ENCODE data around the gene VMP1. TPM values are rescaled to one million over a fixed set of nuclear protein-coding genes. Genes with fewer than 3 reads are reported as not detected.

Gene VMP1
- total RNA-seq, 1 experiment from 2014 or later: 83.1 TPM

- Histone ChIP-seq H2BK12ac (ENCODE audit: insufficient read length, low read depth, low read length) (no peak overlapping the region), H3K18ac (ENCODE audit: insufficient read length, low read depth, low read length) (no peak overlapping the region), H2BK15ac (ENCODE audit: low read depth, low read length) (no peak overlapping the region), H3K79me1 (ENCODE audit: insufficient read depth, low read depth, low read length, poor library complexity, severe bottlenecking) (no peaks in the 10 kb centered on the region), H3K4ac (ENCODE audit: low read depth, low read length) (no peak overlapping the region), H3K4me1 (ENCODE audit: insufficient read depth, low read length) (no peaks in the 10 kb centered on the region), H2AFZ (ENCODE audit: low read length) (no peak overlapping the region), H3K14ac (ENCODE audit: insufficient read depth, low read length) (no peak overlapping the region), H4K8ac (replicated peaks; ENCODE audit: insufficient read length, low read depth, low read length) (no peak overlapping the region), H2BK20ac (ENCODE audit: low read depth, low read length, poor library complexity, severe bottlenecking) (no peak overlapping the region), H3K23me2 (ENCODE audit: insufficient read length, low read depth, low read length, poor library complexity, severe bottlenecking) (no peaks in the 10 kb centered on the region), H2BK120ac (ENCODE audit: low read depth, low read length, poor library complexity, severe bottlenecking) (no peak overlapping the region), H4K20me1 (ENCODE audit: control insufficient read depth, insufficient read depth, insufficient read length) (no peaks in the 10 kb centered on the region), H3K4me2 (ENCODE audit: insufficient read depth, insufficient read length, low read length) (no peak overlapping the region), H3K27ac (ENCODE audit: insufficient read length, low read depth, low read length) (no peak overlapping the region), H3K79me2 (ENCODE audit: insufficient read depth, low read length) (no peaks in the 10 kb centered on the region), H3K27me3 (ENCODE audit: insufficient read depth, low read length) (no peaks in the 10 kb centered on the region), H3K23ac (ENCODE audit: insufficient read length, low read depth, low read length) (no peak overlapping the region), H2BK5ac (ENCODE audit: insufficient read length, low read length) (no peak overlapping the region), H3K56ac (ENCODE audit: insufficient read length, low read depth, low read length) (no peak overlapping the region), H3T11ph (ENCODE audit: low read length) (no peak overlapping the region), H4K5ac (ENCODE audit: insufficient read length, low read depth, low read length) (no peak overlapping the region), H2AK5ac (ENCODE audit: insufficient read length, low read length) (no peak overlapping the region), H4K91ac (ENCODE audit: insufficient read length, low read depth, low read length) (no peak overlapping the region), H3K9me3 (ENCODE audit: control insufficient read depth, low read depth, low read length) (no peaks in the 10 kb centered on the region), H3K9ac (ENCODE audit: extremely low read depth, insufficient read length, low read length) (no peak overlapping the region)
- no peak for DNase-seq
- H3K9me3 Mint-ChIP-seq: no peaks in the 10 kb centered on the region
- no peaks in the 10 kb centered on the region for H3K4me1 Mint-ChIP-seq
- no peak overlapping the region for H3K27ac Mint-ChIP-seq
- TF ChIP-seq CTCF (conservative IDR thresholded peaks at IDR 0.05): no peak
- no CpG with 5 or more reads among the region's 5 CpGs for WGBS (ENCODE audit: extremely low coverage, insufficient read length, low lambda C conversion rate)
- H3K36me3 Mint-ChIP-seq (ENCODE audit: insufficient read depth in 1 of 3, low read depth in 3 of 3): peaks cover 0 to 16% (median 0%) of the 10 kb centered on the region in 3 experiments; a peak in 3 of 7 replicates
- H3K4me3 Mint-ChIP-seq: no peak overlapping the region
- no peaks in the 10 kb centered on the region for H3K27me3 Mint-ChIP-seq (ENCODE audit: low read depth)
These were observed 26.8 kb downstream of the VMP1 start for GRCh38 chr17:59734226-59734625.

Data from H9 (cell line).